H9 (cell line): ENCODE data around the gene SMC1B. TPM values are rescaled to one million over a fixed set of nuclear protein-coding genes. Genes with fewer than 3 reads are reported as not detected.
A peak's percentile ranks its signal among the peaks of the same experiment; 100 is the strongest.

Experiments used
- DNase-seq: peaks from one replicate; pipeline ENCODE4 v3.0.0-alpha.2; 2017
- H2AFZ ChIP-seq: one replicate; pipeline ENCODE4 v1.6.1; 2013; ENCODE audit warnings: mild to moderate bottlenecking, low read length, control low read depth, moderate library complexity
- H2AK5ac ChIP-seq: 2 replicates; pipeline ENCODE4 v1.6.1; 2013; ENCODE audit warnings: low read length, control low read depth, mixed read lengths; ENCODE audit not compliant: insufficient read length
- H2BK120ac ChIP-seq: one replicate; pipeline ENCODE4 v1.6.1; 2013; ENCODE audit warnings: low read depth, mild to moderate bottlenecking, low read length, control low read depth, inconsistent platforms; ENCODE audit not compliant: poor library complexity, severe bottlenecking
- H2BK12ac ChIP-seq: 2 replicates; pipeline ENCODE4 v1.6.1; 2013; ENCODE audit warnings: low read length, control low read depth, mixed read lengths, low read depth; ENCODE audit not compliant: insufficient read length
- H2BK15ac ChIP-seq: 2 replicates; pipeline ENCODE4 v1.6.1; 2013; ENCODE audit warnings: low read depth, low read length, control low read depth
- H2BK20ac ChIP-seq: one replicate; pipeline ENCODE4 v1.6.1; 2013; ENCODE audit warnings: low read depth, mild to moderate bottlenecking, low read length, control low read depth, inconsistent platforms; ENCODE audit not compliant: poor library complexity, severe bottlenecking
- H2BK5ac ChIP-seq: 2 replicates; pipeline ENCODE4 v1.6.1; 2013; ENCODE audit warnings: low read length, control low read depth, mixed read lengths; ENCODE audit not compliant: insufficient read length
- H3K14ac ChIP-seq: 2 replicates; pipeline ENCODE4 v1.6.1; 2013; ENCODE audit warnings: low read length, control low read depth; ENCODE audit not compliant: insufficient read depth
- H3K18ac ChIP-seq: 2 replicates; pipeline ENCODE4 v1.6.1; 2013; ENCODE audit warnings: low read depth, mild to moderate bottlenecking, mixed read lengths, low read length, control low read depth; ENCODE audit not compliant: insufficient read length
- H3K23ac ChIP-seq: 2 replicates; pipeline ENCODE4 v1.6.1; 2013; ENCODE audit warnings: low read length, control low read depth, mixed read lengths, low read depth; ENCODE audit not compliant: insufficient read length
- H3K23me2 ChIP-seq: 2 replicates; pipeline ENCODE4 v1.6.1; 2013; ENCODE audit warnings: low read depth, mild to moderate bottlenecking, mixed read lengths, low read length, control low read depth; ENCODE audit not compliant: insufficient read length, poor library complexity, severe bottlenecking
- H3K27ac ChIP-seq: 2 replicates; pipeline ENCODE4 v1.5.1; 2013; ENCODE audit warnings: low read length, control low read depth, mixed read lengths, low read depth; ENCODE audit not compliant: insufficient read length
- H3K27me3 ChIP-seq: 2 replicates; pipeline ENCODE4 v1.6.1; 2013; ENCODE audit warnings: low read length, control low read depth, inconsistent platforms; ENCODE audit not compliant: insufficient read depth
- H3K4ac ChIP-seq: 2 replicates; pipeline ENCODE4 v1.6.1; 2013; ENCODE audit warnings: low read depth, mild to moderate bottlenecking, control low read depth, inconsistent platforms, low read length, moderate library complexity
- H3K4me1 ChIP-seq: 2 replicates; pipeline ENCODE4 v1.6.1; 2013; ENCODE audit warnings: low read length, control low read depth, inconsistent platforms; ENCODE audit not compliant: insufficient read depth
- H3K4me2 ChIP-seq: 2 replicates; pipeline ENCODE4 v1.6.1; 2013; ENCODE audit warnings: low read length, control low read depth, mixed read lengths; ENCODE audit not compliant: insufficient read length, insufficient read depth
- H3K56ac ChIP-seq: 2 replicates; pipeline ENCODE4 v1.6.1; 2013; ENCODE audit warnings: low read depth, mild to moderate bottlenecking, mixed read lengths, low read length, control low read depth; ENCODE audit not compliant: insufficient read length
- H3K79me1 ChIP-seq: 2 replicates; pipeline ENCODE4 v1.6.1; 2013; ENCODE audit warnings: low read depth, mild to moderate bottlenecking, moderate library complexity, low read length, control low read depth, inconsistent platforms; ENCODE audit not compliant: insufficient read depth, poor library complexity, severe bottlenecking
- H3K79me2 ChIP-seq: 2 replicates; pipeline ENCODE4 v1.6.1; 2013; ENCODE audit warnings: low read length, control low read depth, inconsistent platforms; ENCODE audit not compliant: insufficient read depth
- H3K9ac ChIP-seq: 2 replicates; pipeline ENCODE4 v1.6.1; 2013; ENCODE audit warnings: low read length, control low read depth, mixed read lengths; ENCODE audit not compliant: insufficient read length; ENCODE audit errors: extremely low read depth
- H3K9me3 ChIP-seq: one replicate; pipeline ENCODE4 v1.6.1; 2013; ENCODE audit warnings: low read depth, low read length, inconsistent platforms; ENCODE audit not compliant: control insufficient read depth
- H3T11ph ChIP-seq: one replicate; pipeline ENCODE4 v1.6.1; 2013; ENCODE audit warnings: mild to moderate bottlenecking, low read length, control low read depth, inconsistent platforms
- H4K20me1 ChIP-seq: one replicate; pipeline ENCODE4 v1.6.1; 2013; ENCODE audit not compliant: control insufficient read depth, insufficient read length, insufficient read depth
- H4K5ac ChIP-seq: 2 replicates; pipeline ENCODE4 v1.6.1; 2013; ENCODE audit warnings: low read depth, mild to moderate bottlenecking, mixed read lengths, low read length, control low read depth; ENCODE audit not compliant: insufficient read length
- H4K8ac ChIP-seq: replicated peaks from 2 replicates; pipeline ENCODE4 v1.6.1; 2013; ENCODE audit warnings: low read length, control low read depth, mixed read lengths, low read depth; ENCODE audit not compliant: insufficient read length
- H4K91ac ChIP-seq: 2 replicates; pipeline ENCODE4 v1.6.1; 2013; ENCODE audit warnings: low read depth, mild to moderate bottlenecking, moderate library complexity, mixed read lengths, low read length, control low read depth; ENCODE audit not compliant: insufficient read length
- H3K27ac Mint-ChIP-seq, 3 experiments: 2 replicates in 2 of 3; 3 replicates in 1 of 3; pipeline ENCODE4 v1.8.0; 2020 to 2021; ENCODE audit warnings: mixed read lengths in 3 of 3, mild to moderate bottlenecking in 1 of 3, moderate library complexity in 1 of 3
- H3K27me3 Mint-ChIP-seq: 2 replicates; pipeline ENCODE4 v1.8.0; 2021; ENCODE audit warnings: low read depth, mild to moderate bottlenecking, moderate library complexity, mixed read lengths
- H3K36me3 Mint-ChIP-seq, 3 experiments: 2 replicates in 2 of 3; 3 replicates in 1 of 3; pipeline ENCODE4 v1.8.0; 2020 to 2021; ENCODE audit warnings: low read depth in 3 of 3, mixed read lengths in 3 of 3; ENCODE audit not compliant: insufficient read depth in 1 of 3
- H3K4me1 Mint-ChIP-seq, 2 experiments: 2 replicates each; pipeline ENCODE4 v1.8.0; 2020; ENCODE audit warnings: mixed read lengths in 2 of 2
- H3K4me3 Mint-ChIP-seq, 2 experiments: 2 replicates in 1 of 2; 3 replicates in 1 of 2; pipeline ENCODE4 v1.8.0; 2020 to 2021; ENCODE audit warnings: mild to moderate bottlenecking in 2 of 2, mixed read lengths in 2 of 2, moderate library complexity in 1 of 2
- H3K9me3 Mint-ChIP-seq, 2 experiments: 2 replicates in 1 of 2; 3 replicates in 1 of 2; pipeline ENCODE4 v1.8.0; 2020; ENCODE audit warnings: mild to moderate bottlenecking in 2 of 2, mixed read lengths in 2 of 2, moderate library complexity in 1 of 2
- WGBS: extraction: QIAGEN DNeasy Blood & Tissue Kit; methylation state at CpG from one replicate; pipeline ENCODE4 v1.1.7; 2013; ENCODE audit warnings: missing lambda C conversion rate, low lambda C conversion rate, mixed read lengths; ENCODE audit not compliant: insufficient read length; ENCODE audit errors: extremely low coverage; 5-methylcytosine and 5-hydroxymethylcytosine counted together
- total RNA-seq: library from RNA; stranded (reverse); gene quantifications from 2 replicates; pipeline ENCODE4 v1.2.1, GENCODE V29; 2021
- TF ChIP-seq, protein P1 (sequence below): fragments of 200-600 bp; sonication (generic); conservative IDR thresholded peaks from 3 replicates; pipeline ENCODE4 v1.8.0; 2021; ENCODE audit warnings: antibody characterized with exemption, mild to moderate bottlenecking

SMC1B gene
- total RNA-seq, 1 experiment from 2014 or later: not detected

DNA sequence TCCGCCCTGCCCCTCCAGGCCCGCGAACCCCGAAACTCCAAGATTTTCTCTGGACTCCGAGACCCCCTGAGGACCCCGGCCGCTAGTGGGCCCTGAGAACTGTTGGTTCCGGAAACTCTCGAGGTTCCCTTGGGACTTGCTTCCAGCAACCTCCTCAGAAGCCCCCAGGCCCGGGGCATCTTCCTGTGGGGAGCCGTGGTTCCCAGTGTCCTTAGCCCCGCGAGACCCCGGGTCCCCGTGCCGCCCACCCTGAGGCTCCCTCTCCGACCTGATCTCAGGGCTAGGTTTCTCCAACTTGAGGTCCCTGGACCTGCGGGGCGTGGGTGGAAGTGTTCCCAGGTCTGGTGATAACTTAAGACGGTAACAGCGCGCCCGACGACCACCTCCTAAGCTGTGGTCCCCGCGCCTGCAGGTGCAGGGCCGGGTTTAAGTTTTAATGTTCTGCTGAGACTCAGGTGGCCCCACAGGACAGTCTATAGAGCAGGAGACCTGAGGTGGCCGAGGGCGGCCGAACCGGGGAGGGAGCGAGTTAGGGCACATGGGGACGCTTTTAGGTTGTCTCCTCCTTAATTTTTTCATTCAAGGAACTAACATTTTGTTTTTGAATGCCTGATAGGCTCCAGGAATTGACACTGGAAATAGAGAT, 102.9 kb downstream of the SMC1B start:
- no peak overlapping the region for H3K4ac ChIP-seq
- H3K9me3 ChIP-seq: no peaks in the 10 kb centered on the region
- no peak overlapping the region for H2BK120ac ChIP-seq
- Mint-ChIP-seq H3K4me1 (peaks cover 29 to 38% of the 10 kb centered on the region in 2 experiments), H3K27ac (peak overlapping the region in 1 of 3 experiments; percentile 73; a peak in 2 of 7 replicates), H3K4me3 (peak overlapping the region; percentile 79 to 88), H3K36me3 (peaks cover 4 to 7% (median 6%) of the 10 kb centered on the region in 3 experiments; a peak in 3 of 7 replicates), H3K27me3 (peaks cover 9% of the 10 kb centered on the region), H3K9me3 (no peaks in the 10 kb centered on the region)
- no peak overlapping the region for H3K56ac ChIP-seq
- no peak overlapping the region for H3K27ac ChIP-seq
- H4K20me1 ChIP-seq: no peaks in the 10 kb centered on the region
- no peak overlapping the region for H2AK5ac ChIP-seq
- H3K23me2 ChIP-seq: peaks cover 13% of the 10 kb centered on the region
- H3K27me3 ChIP-seq: no peaks in the 10 kb centered on the region
- H4K8ac ChIP-seq: no peak overlapping the region
- peaks cover 4% of the 10 kb centered on the region; the same call in 1 of the 2 replicates for H3K4me1 ChIP-seq
- no peak overlapping the region for H3T11ph ChIP-seq
- H3K79me2 ChIP-seq: no peaks in the 10 kb centered on the region; the same call in 1 of the 2 replicates
- WGBS: no CpG with 5 or more reads among the region's 33 CpGs
- TF ChIP-seq, protein P1, sequence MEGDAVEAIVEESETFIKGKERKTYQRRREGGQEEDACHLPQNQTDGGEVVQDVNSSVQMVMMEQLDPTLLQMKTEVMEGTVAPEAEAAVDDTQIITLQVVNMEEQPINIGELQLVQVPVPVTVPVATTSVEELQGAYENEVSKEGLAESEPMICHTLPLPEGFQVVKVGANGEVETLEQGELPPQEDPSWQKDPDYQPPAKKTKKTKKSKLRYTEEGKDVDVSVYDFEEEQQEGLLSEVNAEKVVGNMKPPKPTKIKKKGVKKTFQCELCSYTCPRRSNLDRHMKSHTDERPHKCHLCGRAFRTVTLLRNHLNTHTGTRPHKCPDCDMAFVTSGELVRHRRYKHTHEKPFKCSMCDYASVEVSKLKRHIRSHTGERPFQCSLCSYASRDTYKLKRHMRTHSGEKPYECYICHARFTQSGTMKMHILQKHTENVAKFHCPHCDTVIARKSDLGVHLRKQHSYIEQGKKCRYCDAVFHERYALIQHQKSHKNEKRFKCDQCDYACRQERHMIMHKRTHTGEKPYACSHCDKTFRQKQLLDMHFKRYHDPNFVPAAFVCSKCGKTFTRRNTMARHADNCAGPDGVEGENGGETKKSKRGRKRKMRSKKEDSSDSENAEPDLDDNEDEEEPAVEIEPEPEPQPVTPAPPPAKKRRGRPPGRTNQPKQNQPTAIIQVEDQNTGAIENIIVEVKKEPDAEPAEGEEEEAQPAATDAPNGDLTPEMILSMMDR: no peak
- H4K5ac ChIP-seq: no peak overlapping the region
- H3K79me1 ChIP-seq: no peaks in the 10 kb centered on the region
- no peak overlapping the region for H2BK20ac ChIP-seq
- H2BK15ac ChIP-seq: no peak overlapping the region
- H3K14ac ChIP-seq: no peak overlapping the region; the same call in 1 of the 2 replicates
- peak overlapping the region; percentile 76 for H3K4me2 ChIP-seq
- H2BK5ac ChIP-seq: no peak overlapping the region
- H4K91ac ChIP-seq: no peak overlapping the region
- H3K9ac ChIP-seq: no peak overlapping the region
- no peak overlapping the region for H3K18ac ChIP-seq
- no peak overlapping the region for H2BK12ac ChIP-seq
- no peak overlapping the region for H2AFZ ChIP-seq
- DNase-seq: no peak
- H3K23ac ChIP-seq: no peak overlapping the region
